ENCODE measurements around the gene EGFLAM.

Gene EGFLAM

GRCh38 chr5:38472541-38472940 lies 214.2 kb downstream of the EGFLAM start:
- no CpG with 5 or more reads among the region's 7 CpGs for WGBS, 2 donors (ENCODE audit: extremely low coverage in 2 of 2, insufficient read length in 2 of 2, insufficient replicate concordance in 1 of 2)
- Histone ChIP-seq H3K27ac (replicated peaks; ENCODE audit: low read length) (no peak overlapping the region), H3K18ac (ENCODE audit: low read length) (no peak overlapping the region), H2BK12ac (ENCODE audit: low read length) (no peak overlapping the region), H2AK5ac (ENCODE audit: low read depth, low read length) (no peak overlapping the region), H3K4ac (ENCODE audit: low read length) (no peak overlapping the region), H3K4me2 (ENCODE audit: insufficient read depth, low read length, poor library complexity, severe bottlenecking) (no peak overlapping the region), H3K79me1 (ENCODE audit: low read depth, low read length) (no peaks in the 10 kb centered on the region), H3K23ac (ENCODE audit: low read depth, low read length, poor library complexity) (no peak overlapping the region), H3K4me3 (ENCODE audit: low read length in 2 of 2) (no peak overlapping the region), H3K14ac (ENCODE audit: low read length) (no peak overlapping the region), H4K8ac (ENCODE audit: low read depth, low read length) (no peak overlapping the region), H3K4me1 (ENCODE audit: control insufficient read depth in 2 of 2, insufficient read depth in 1 of 2, low read depth in 1 of 2, low read length in 2 of 2) (peaks cover 15 to 17% of the 10 kb centered on the region in 2 donors), H3K27me3 (ENCODE audit: control insufficient read depth in 3 of 3, insufficient read depth in 3 of 3, low read depth in 1 of 3, low read length in 3 of 3) (no peaks in the 10 kb centered on the region), H2BK15ac (ENCODE audit: low read length) (no peak overlapping the region), H3K9ac (ENCODE audit: low read depth, low read length, poor library complexity) (no peak overlapping the region), H4K91ac (ENCODE audit: low read depth, low read length, poor library complexity) (no peak overlapping the region), H2BK120ac (ENCODE audit: low read depth, low read length) (no peak overlapping the region), H3K36me3 (replicated peaks in 1 of 2; ENCODE audit: control insufficient read depth in 2 of 2, insufficient read depth in 2 of 2, low read length in 2 of 2) (peaks cover 0 to 18% of the 10 kb centered on the region in 2 donors), H2BK5ac (ENCODE audit: low read length) (no peak overlapping the region), H3K9me3 (replicated peaks in 1 of 2; ENCODE audit: control insufficient read depth in 2 of 2, insufficient read depth in 1 of 2, low read depth in 1 of 2, low read length in 2 of 2) (no peaks in the 10 kb centered on the region), H2AFZ (ENCODE audit: low read length) (no peak overlapping the region)
- DNase-seq (ENCODE audit: low spot score) = no peak

DNA sequence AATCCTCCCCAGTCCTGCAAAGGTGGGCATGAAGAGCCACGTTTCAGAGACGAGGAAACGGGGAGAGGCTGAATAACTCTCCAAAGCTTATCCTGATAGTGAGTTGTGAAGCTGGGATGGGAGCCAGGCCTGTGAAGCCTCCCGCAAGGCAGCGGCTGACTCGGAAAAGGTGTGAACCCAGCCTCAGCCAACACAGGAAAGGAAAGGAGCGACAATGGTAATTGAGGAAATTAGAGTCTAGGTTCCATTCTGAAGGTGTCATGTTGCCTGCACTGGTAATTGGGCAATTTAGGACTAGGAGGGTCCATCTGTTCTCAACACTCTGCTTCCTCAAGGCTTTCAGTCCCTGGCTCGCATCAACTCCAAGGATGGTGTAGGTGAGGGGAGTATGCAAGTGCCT lies 214.6 kb downstream of the EGFLAM start:
- Histone ChIP-seq H2BK15ac (ENCODE audit: low read length) (no peak overlapping the region), H2BK120ac (ENCODE audit: low read depth, low read length) (no peak overlapping the region), H3K27me3 (ENCODE audit: control insufficient read depth in 3 of 3, insufficient read depth in 3 of 3, low read depth in 1 of 3, low read length in 3 of 3) (no peaks in the 10 kb centered on the region), H3K9ac (ENCODE audit: low read depth, low read length, poor library complexity) (no peak overlapping the region), H3K4me2 (ENCODE audit: insufficient read depth, low read length, poor library complexity, severe bottlenecking) (no peak overlapping the region), H2AK5ac (ENCODE audit: low read depth, low read length) (no peak overlapping the region), H4K8ac (ENCODE audit: low read depth, low read length) (peak overlapping the region; percentile 23), H3K4me1 (ENCODE audit: control insufficient read depth in 2 of 2, insufficient read depth in 1 of 2, low read depth in 1 of 2, low read length in 2 of 2) (peaks cover 11 to 13% of the 10 kb centered on the region in 2 donors), H3K23ac (ENCODE audit: low read depth, low read length, poor library complexity) (no peak overlapping the region), H3K79me1 (ENCODE audit: low read depth, low read length) (no peaks in the 10 kb centered on the region), H2AFZ (ENCODE audit: low read length) (no peak overlapping the region), H3K4ac (ENCODE audit: low read length) (no peak overlapping the region), H2BK12ac (ENCODE audit: low read length) (no peak overlapping the region), H3K36me3 (replicated peaks in 1 of 2; ENCODE audit: control insufficient read depth in 2 of 2, insufficient read depth in 2 of 2, low read length in 2 of 2) (peaks cover 0 to 22% of the 10 kb centered on the region in 2 donors), H3K9me3 (replicated peaks in 1 of 2; ENCODE audit: control insufficient read depth in 2 of 2, insufficient read depth in 1 of 2, low read depth in 1 of 2, low read length in 2 of 2) (no peaks in the 10 kb centered on the region), H2BK5ac (ENCODE audit: low read length) (no peak overlapping the region), H3K4me3 (ENCODE audit: low read length in 2 of 2) (no peak overlapping the region), H3K14ac (ENCODE audit: low read length) (no peak overlapping the region), H3K18ac (ENCODE audit: low read length) (no peak overlapping the region), H3K27ac (replicated peaks; ENCODE audit: low read length) (no peak overlapping the region), H4K91ac (ENCODE audit: low read depth, low read length, poor library complexity) (no peak overlapping the region)
- DNase-seq (ENCODE audit: low spot score) = no peak
- WGBS, 2 donors (ENCODE audit: extremely low coverage in 2 of 2, insufficient read length in 2 of 2, insufficient replicate concordance in 1 of 2) = no CpG with 5 or more reads among the region's 8 CpGs

GRCh38 chr5:38478166-38478565 lies 219.8 kb downstream of the EGFLAM start:
- H2BK12ac ChIP-seq (ENCODE audit: low read length) = no peak overlapping the region
- H3K4me3 ChIP-seq (ENCODE audit: low read length in 2 of 2) = no peak overlapping the region
- H3K4me2 ChIP-seq (ENCODE audit: insufficient read depth, low read length, poor library complexity, severe bottlenecking) = no peak overlapping the region
- H3K27me3 ChIP-seq (ENCODE audit: control insufficient read depth in 3 of 3, insufficient read depth in 3 of 3, low read depth in 1 of 3, low read length in 3 of 3) = no peaks in the 10 kb centered on the region
- H3K14ac ChIP-seq (ENCODE audit: low read length) = no peak overlapping the region
- H4K8ac ChIP-seq (ENCODE audit: low read depth, low read length) = no peak overlapping the region
- H3K9ac ChIP-seq (ENCODE audit: low read depth, low read length, poor library complexity) = no peak overlapping the region
- H3K9me3 ChIP-seq (replicated peaks in 1 of 2; ENCODE audit: control insufficient read depth in 2 of 2, insufficient read depth in 1 of 2, low read depth in 1 of 2, low read length in 2 of 2) = no peaks in the 10 kb centered on the region
- no peak overlapping the region for H4K91ac ChIP-seq (ENCODE audit: low read depth, low read length, poor library complexity)
- H3K18ac ChIP-seq (ENCODE audit: low read length) = no peak overlapping the region
- no peak for DNase-seq (ENCODE audit: low spot score)
- H3K36me3 ChIP-seq (replicated peaks in 1 of 2; ENCODE audit: control insufficient read depth in 2 of 2, insufficient read depth in 2 of 2, low read length in 2 of 2) = peaks cover 0 to 73% of the 10 kb centered on the region in 2 donors
- H3K27ac ChIP-seq (replicated peaks; ENCODE audit: low read length) = no peak overlapping the region
- H3K79me1 ChIP-seq (ENCODE audit: low read depth, low read length) = no peaks in the 10 kb centered on the region
- H2BK5ac ChIP-seq (ENCODE audit: low read length) = no peak overlapping the region
- no peak overlapping the region for H2BK15ac ChIP-seq (ENCODE audit: low read length)
- H3K4me1 ChIP-seq (ENCODE audit: control insufficient read depth in 2 of 2, insufficient read depth in 1 of 2, low read depth in 1 of 2, low read length in 2 of 2) = peaks cover 0 to 3% of the 10 kb centered on the region in 2 donors
- H2AFZ ChIP-seq (ENCODE audit: low read length) = no peak overlapping the region
- H3K23ac ChIP-seq (ENCODE audit: low read depth, low read length, poor library complexity) = no peak overlapping the region
- H2BK120ac ChIP-seq (ENCODE audit: low read depth, low read length) = no peak overlapping the region
- H3K4ac ChIP-seq (ENCODE audit: low read length) = no peak overlapping the region
- no CpG with 5 or more reads among the region's 3 CpGs for WGBS, 2 donors (ENCODE audit: extremely low coverage in 2 of 2, insufficient read length in 2 of 2, insufficient replicate concordance in 1 of 2)
- no peak overlapping the region for H2AK5ac ChIP-seq (ENCODE audit: low read depth, low read length)

GRCh38 chr5:38478878-38479277 lies 220.5 kb downstream of the EGFLAM start:
- Histone ChIP-seq H3K36me3 (replicated peaks in 1 of 2; ENCODE audit: control insufficient read depth in 2 of 2, insufficient read depth in 2 of 2, low read length in 2 of 2) (peaks cover 0 to 80% of the 10 kb centered on the region in 2 donors), H3K18ac (ENCODE audit: low read length) (no peak overlapping the region), H2AFZ (ENCODE audit: low read length) (no peak overlapping the region), H3K27me3 (ENCODE audit: control insufficient read depth in 3 of 3, insufficient read depth in 3 of 3, low read depth in 1 of 3, low read length in 3 of 3) (no peaks in the 10 kb centered on the region), H2AK5ac (ENCODE audit: low read depth, low read length) (no peak overlapping the region), H3K9ac (ENCODE audit: low read depth, low read length, poor library complexity) (no peak overlapping the region), H3K14ac (ENCODE audit: low read length) (no peak overlapping the region), H3K79me1 (ENCODE audit: low read depth, low read length) (no peaks in the 10 kb centered on the region), H2BK15ac (ENCODE audit: low read length) (no peak overlapping the region), H3K4me2 (ENCODE audit: insufficient read depth, low read length, poor library complexity, severe bottlenecking) (no peak overlapping the region), H2BK120ac (ENCODE audit: low read depth, low read length) (no peak overlapping the region), H2BK12ac (ENCODE audit: low read length) (no peak overlapping the region), H3K4me1 (ENCODE audit: control insufficient read depth in 2 of 2, insufficient read depth in 1 of 2, low read depth in 1 of 2, low read length in 2 of 2) (peaks cover 0 to 2% of the 10 kb centered on the region in 2 donors), H3K27ac (replicated peaks; ENCODE audit: low read length) (no peak overlapping the region), H3K9me3 (replicated peaks in 1 of 2; ENCODE audit: control insufficient read depth in 2 of 2, insufficient read depth in 1 of 2, low read depth in 1 of 2, low read length in 2 of 2) (no peaks in the 10 kb centered on the region), H2BK5ac (ENCODE audit: low read length) (no peak overlapping the region), H4K91ac (ENCODE audit: low read depth, low read length, poor library complexity) (no peak overlapping the region), H3K4ac (ENCODE audit: low read length) (no peak overlapping the region), H3K23ac (ENCODE audit: low read depth, low read length, poor library complexity) (no peak overlapping the region), H4K8ac (ENCODE audit: low read depth, low read length) (no peak overlapping the region), H3K4me3 (ENCODE audit: low read length in 2 of 2) (no peak overlapping the region)
- no CpG with 5 or more reads among the region's 3 CpGs for WGBS, 2 donors (ENCODE audit: extremely low coverage in 2 of 2, insufficient read length in 2 of 2, insufficient replicate concordance in 1 of 2)
- DNase-seq (ENCODE audit: low spot score) = no peak

All from neuronal stem cell (in vitro differentiated cells).